CD4-positive, alpha-beta memory T cell (primary cell): ENCODE measurements around the gene BSN. TPM values are rescaled to one million over a fixed set of nuclear protein-coding genes. Genes with fewer than 3 reads are reported as not detected.

ENCODE experiments used
- CTCF ChIA-PET: fragments of 350-600 bp; sonication (Branson Sonifier 250); formaldehyde crosslinking; loops from one replicate; lab custom pipeline; 2021; ENCODE audit warnings: inconsistent platforms; ENCODE audit not compliant: partially characterized antibody; lab: Charles Lee
- POLR2A ChIA-PET: fragments of 350-600 bp; sonication (Branson Sonifier 250); formaldehyde crosslinking; loops from one replicate; lab custom pipeline; 2021; ENCODE audit not compliant: partially characterized antibody; lab: Charles Lee
- DNase-seq, 5 donors: peaks; one replicate each; pipeline versions ENCODE4 v3.0.0 to v3.0.0-alpha.2; 2020 to 2022; ENCODE audit warnings: mixed read lengths in 1 of 5
- H3K27ac ChIP-seq: one replicate; pipeline ENCODE4 v1.7.0; 2013; ENCODE audit warnings: low read depth, low read length
- H3K27me3 ChIP-seq: 2 replicates; pipeline ENCODE4 v1.7.0; 2013; ENCODE audit warnings: mild to moderate bottlenecking, low read length, moderate library complexity; ENCODE audit not compliant: insufficient read depth
- H3K36me3 ChIP-seq: 2 replicates; pipeline ENCODE4 v1.7.0; 2013; ENCODE audit warnings: mild to moderate bottlenecking, low read length, moderate library complexity; ENCODE audit not compliant: insufficient read depth
- H3K4me1 ChIP-seq: 2 replicates; pipeline ENCODE4 v1.7.0; 2013; ENCODE audit warnings: mild to moderate bottlenecking, low read length, moderate library complexity; ENCODE audit not compliant: insufficient read depth
- H3K4me3 ChIP-seq, 2 donors: one replicate each; pipeline ENCODE4 v1.7.0; 2013; ENCODE audit warnings: low read length in 2 of 2, mild to moderate bottlenecking in 1 of 2
- H3K9me3 ChIP-seq, 2 donors: one replicate each; pipeline ENCODE4 v1.7.0; 2013; ENCODE audit warnings: low read length in 2 of 2, control low read depth in 1 of 2; ENCODE audit not compliant: control insufficient read depth in 1 of 2
- H3K27ac Mint-ChIP-seq, 7 donors: one replicate each; pipeline ENCODE4 v1.8.0; 2020 to 2021; ENCODE audit warnings: mixed read lengths in 7 of 7, mild to moderate bottlenecking in 6 of 7, inconsistent platforms in 3 of 7, moderate library complexity in 3 of 7
- H3K27me3 Mint-ChIP-seq, 2 donors: one replicate each; pipeline ENCODE4 v1.8.0; 2020 to 2021; ENCODE audit warnings: mixed read lengths in 2 of 2
- H3K36me3 Mint-ChIP-seq, 2 donors: one replicate each; pipeline ENCODE4 v1.8.0; 2020 to 2021; ENCODE audit warnings: mixed read lengths in 2 of 2, inconsistent platforms in 1 of 2, mild to moderate bottlenecking in 1 of 2
- H3K4me1 Mint-ChIP-seq, 4 donors: one replicate each; pipeline ENCODE4 v1.8.0; 2020 to 2021; ENCODE audit warnings: mixed read lengths in 4 of 4, mild to moderate bottlenecking in 1 of 4
- H3K4me3 Mint-ChIP-seq, 8 donors: one replicate each; pipeline ENCODE4 v1.8.0; 2020 to 2021; ENCODE audit warnings: mixed read lengths in 8 of 8, mild to moderate bottlenecking in 7 of 8, moderate library complexity in 6 of 8, inconsistent platforms in 3 of 8
- H3K9me3 Mint-ChIP-seq, 8 donors: one replicate each; pipeline ENCODE4 v1.8.0; 2020 to 2021; ENCODE audit warnings: mixed read lengths in 8 of 8, mild to moderate bottlenecking in 5 of 8, inconsistent platforms in 3 of 8, moderate library complexity in 1 of 8
- intact Hi-C: fragments of 100-400 bp; cut with micrococcal nuclease; formaldehyde crosslinking; loops from one replicate; pipeline ENCODE4 v1.15.1; 2023
- polyA plus RNA-seq, 2 donors: library from polyadenylated mRNA; unstranded; fragments of 300-500 nt; fragmentation: Illumina TruSeq; gene quantifications; one replicate each; pipeline ENCODE4 v1.2.3, GENCODE V29; 2021
- total RNA-seq, 2 experiments: library from RNA; stranded (reverse); gene quantifications; one replicate each; pipeline ENCODE4 v1.2.3, GENCODE V29; 2021

Gene BSN, protein sequence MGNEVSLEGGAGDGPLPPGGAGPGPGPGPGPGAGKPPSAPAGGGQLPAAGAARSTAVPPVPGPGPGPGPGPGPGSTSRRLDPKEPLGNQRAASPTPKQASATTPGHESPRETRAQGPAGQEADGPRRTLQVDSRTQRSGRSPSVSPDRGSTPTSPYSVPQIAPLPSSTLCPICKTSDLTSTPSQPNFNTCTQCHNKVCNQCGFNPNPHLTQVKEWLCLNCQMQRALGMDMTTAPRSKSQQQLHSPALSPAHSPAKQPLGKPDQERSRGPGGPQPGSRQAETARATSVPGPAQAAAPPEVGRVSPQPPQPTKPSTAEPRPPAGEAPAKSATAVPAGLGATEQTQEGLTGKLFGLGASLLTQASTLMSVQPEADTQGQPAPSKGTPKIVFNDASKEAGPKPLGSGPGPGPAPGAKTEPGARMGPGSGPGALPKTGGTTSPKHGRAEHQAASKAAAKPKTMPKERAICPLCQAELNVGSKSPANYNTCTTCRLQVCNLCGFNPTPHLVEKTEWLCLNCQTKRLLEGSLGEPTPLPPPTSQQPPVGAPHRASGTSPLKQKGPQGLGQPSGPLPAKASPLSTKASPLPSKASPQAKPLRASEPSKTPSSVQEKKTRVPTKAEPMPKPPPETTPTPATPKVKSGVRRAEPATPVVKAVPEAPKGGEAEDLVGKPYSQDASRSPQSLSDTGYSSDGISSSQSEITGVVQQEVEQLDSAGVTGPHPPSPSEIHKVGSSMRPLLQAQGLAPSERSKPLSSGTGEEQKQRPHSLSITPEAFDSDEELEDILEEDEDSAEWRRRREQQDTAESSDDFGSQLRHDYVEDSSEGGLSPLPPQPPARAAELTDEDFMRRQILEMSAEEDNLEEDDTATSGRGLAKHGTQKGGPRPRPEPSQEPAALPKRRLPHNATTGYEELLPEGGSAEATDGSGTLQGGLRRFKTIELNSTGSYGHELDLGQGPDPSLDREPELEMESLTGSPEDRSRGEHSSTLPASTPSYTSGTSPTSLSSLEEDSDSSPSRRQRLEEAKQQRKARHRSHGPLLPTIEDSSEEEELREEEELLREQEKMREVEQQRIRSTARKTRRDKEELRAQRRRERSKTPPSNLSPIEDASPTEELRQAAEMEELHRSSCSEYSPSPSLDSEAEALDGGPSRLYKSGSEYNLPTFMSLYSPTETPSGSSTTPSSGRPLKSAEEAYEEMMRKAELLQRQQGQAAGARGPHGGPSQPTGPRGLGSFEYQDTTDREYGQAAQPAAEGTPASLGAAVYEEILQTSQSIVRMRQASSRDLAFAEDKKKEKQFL (N-terminal part only)
- total RNA-seq: under 1 TPM; 0.06 to 0.15 TPM
- polyA plus RNA-seq: under 1 TPM in 1 of 2 donors, not detected in 1; 0.01 TPM

DNA sequence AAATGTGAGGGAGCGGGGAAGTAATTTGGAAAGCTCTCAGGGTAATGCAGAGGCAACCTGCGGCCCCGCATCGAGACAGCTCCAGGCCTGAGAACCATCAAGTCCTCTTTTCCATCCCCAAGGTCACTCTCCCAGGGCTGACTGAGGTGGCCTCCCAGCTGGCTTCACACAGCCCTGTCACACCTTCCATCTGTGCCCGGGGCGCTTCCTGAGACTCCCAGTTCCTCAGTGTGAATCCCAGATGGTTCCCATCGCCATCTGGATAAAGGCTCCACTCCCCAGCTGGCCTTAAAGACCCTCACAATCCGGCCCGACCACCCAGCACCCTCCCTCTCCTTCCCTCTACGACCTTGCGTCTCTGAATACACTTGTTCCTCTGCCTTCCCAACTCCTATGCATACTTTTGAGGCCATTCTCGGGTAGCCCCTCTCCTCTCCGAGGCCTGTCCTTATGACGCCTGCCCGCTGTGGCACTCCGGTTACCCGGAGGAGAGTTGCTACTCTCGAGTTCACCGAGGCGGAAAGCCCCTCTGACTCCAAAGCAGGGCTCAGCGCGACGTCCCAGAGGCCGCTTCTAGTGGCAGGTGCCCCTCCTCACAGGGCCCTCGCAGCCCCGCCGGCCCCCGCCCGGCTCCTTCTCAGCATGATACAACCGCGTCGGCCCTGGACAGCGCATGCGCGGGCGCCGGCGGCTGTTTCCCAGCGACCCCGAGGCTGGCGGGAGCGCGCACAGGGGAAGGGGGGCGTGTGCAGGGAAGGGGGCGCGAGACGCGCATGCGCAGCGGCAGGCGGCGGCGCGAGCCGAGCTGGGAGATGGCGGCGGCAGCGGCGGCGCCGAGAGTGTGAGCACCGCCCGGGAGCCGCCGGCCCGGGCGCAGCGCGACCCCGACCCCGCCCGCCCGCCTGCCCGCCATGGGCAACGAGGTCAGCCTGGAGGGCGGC is at the start of gene BSN:
BSN (plus strand) TSS at position 786 of the 941 bp plus-strand sequence; CDS start at position 912, 126 bp downstream.
- Mint-ChIP-seq H3K27ac (peak within 1 kb of the TSS; percentile 6 to 88 (median 24)), H3K4me1 (peaks cover 8 to 28% (median 17%) of the 10 kb centered on the region in 4 donors), H3K36me3 (no peaks in the 10 kb centered on the region), H3K27me3 (peaks cover 29 to 51% of the 10 kb centered on the region in 2 donors), H3K9me3 (peaks cover 0 to 11% (median under 1%) of the 10 kb centered on the region in 8 donors), H3K4me3 (peak within 1 kb of the TSS; percentile 80 to 90 (median 83))
- H3K9me3 ChIP-seq: no peaks in the 10 kb centered on the region
- peaks cover 26% of the 10 kb centered on the region for H3K4me1 ChIP-seq
- no peaks in the 10 kb centered on the region for H3K36me3 ChIP-seq
- intact Hi-C loops: no loop called here
- no peak within 1 kb of the TSS for H3K27ac ChIP-seq
- ChIA-PET CTCF (interaction anchor here (1.1 to 6.2 kb wide), 3 partner anchors 14 to 119 kb away, joined by 5 to 31 read pairs (median 30); no protein-coding TSS in a partner anchor), POLR2A (interaction anchor here (0.6 to 1.7 kb wide), 6 partner anchors 13 to 1946 kb away, joined by 3 to 13 read pairs (median 3); partner anchors contain the start of genes DCAF1 and USP19)
- DNase-seq: peak; percentile 80 to 85 (median 82)
- peaks cover 11% of the 10 kb centered on the region for H3K27me3 ChIP-seq
- H3K4me3 ChIP-seq: peak within 1 kb of the TSS in 1 of 2 donors; percentile 63

DNA sequence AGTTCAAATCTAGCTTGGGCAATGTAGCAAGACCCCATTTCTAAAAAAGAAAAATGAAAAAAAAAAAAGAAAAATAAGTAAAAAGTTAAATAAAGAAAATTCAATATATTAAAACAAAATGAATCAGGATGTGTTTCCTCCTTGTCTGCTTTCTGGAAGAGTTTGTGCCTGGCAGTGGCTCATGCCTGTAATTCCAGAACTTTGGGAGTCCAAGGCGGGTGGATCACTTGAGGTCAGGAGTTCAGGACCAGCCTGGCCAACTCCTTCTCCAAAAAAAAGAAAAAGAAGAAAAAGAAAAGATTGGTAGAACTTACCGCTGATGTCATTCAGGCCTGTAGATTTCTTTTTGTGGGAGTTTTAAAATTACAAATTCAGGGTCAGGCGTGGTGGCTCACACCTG is 47.4 kb upstream of the BSN start:
- Mint-ChIP-seq H3K9me3 (no peaks in the 10 kb centered on the region), H3K4me1 (peaks cover 5 to 14% (median 11%) of the 10 kb centered on the region in 4 donors), H3K4me3 (no peak overlapping the region), H3K27ac (no peak overlapping the region), H3K27me3 (no peaks in the 10 kb centered on the region), H3K36me3 (peaks cover 10 to 11% of the 10 kb centered on the region in 2 donors)
- intact Hi-C loops: no loop called here
- no peaks in the 10 kb centered on the region for H3K9me3 ChIP-seq
- H3K36me3 ChIP-seq: peaks cover 17% of the 10 kb centered on the region
- ChIA-PET POLR2A (no interaction called here), CTCF (no interaction called here)
- no peak overlapping the region for H3K4me3 ChIP-seq
- no peaks in the 10 kb centered on the region for H3K27me3 ChIP-seq
- no peak overlapping the region for H3K27ac ChIP-seq
- DNase-seq: no peak
- no peaks in the 10 kb centered on the region for H3K4me1 ChIP-seq

DNA sequence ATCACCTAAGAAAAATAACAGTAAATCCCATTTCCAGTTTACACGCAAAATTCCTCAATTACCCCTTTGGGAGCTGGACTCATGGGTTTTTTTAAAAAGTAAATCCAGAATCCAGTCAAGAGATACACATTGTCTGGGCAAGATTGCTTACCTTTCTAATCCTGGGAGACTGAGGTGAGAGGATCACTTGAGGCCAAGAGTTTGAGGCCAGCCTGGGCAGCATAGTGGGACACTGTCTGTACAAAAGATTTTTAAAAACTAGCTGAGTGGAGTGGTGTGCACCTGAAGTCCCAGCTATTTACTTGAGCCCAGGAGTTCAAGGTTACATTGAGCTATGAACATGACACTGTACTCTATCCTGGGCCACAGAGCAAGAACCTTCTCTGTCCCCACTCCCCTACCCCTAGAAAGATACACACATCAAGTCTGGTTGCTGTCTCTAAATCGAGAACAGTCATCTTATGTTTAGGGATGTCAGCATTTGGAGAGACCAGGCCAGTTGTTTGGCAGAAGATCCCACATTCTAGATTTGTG is 45.2 kb upstream of the BSN start:
- H3K27ac Mint-ChIP-seq: peak overlapping the region in 1 of 7 donors; percentile 6
- ChIA-PET POLR2A (no interaction called here), CTCF (interaction anchor here (0.6 kb wide), 1 partner anchor 28 kb away, joined by 3 read pairs; no protein-coding TSS in a partner anchor)
- no peak for DNase-seq
- H3K4me1 ChIP-seq: no peaks in the 10 kb centered on the region
- H3K27ac ChIP-seq: no peak overlapping the region
- intact Hi-C loops: no loop called here
- peaks cover 21% of the 10 kb centered on the region for H3K36me3 ChIP-seq
- no peaks in the 10 kb centered on the region for H3K27me3 Mint-ChIP-seq
- H3K36me3 Mint-ChIP-seq: peaks cover 22% of the 10 kb centered on the region in 2 donors
- no peak overlapping the region for H3K4me3 Mint-ChIP-seq
- H3K4me1 Mint-ChIP-seq: peaks cover 0 to 8% (median 3%) of the 10 kb centered on the region in 4 donors
- no peaks in the 10 kb centered on the region for H3K9me3 ChIP-seq
- no peaks in the 10 kb centered on the region for H3K27me3 ChIP-seq
- H3K4me3 ChIP-seq: no peak overlapping the region
- no peaks in the 10 kb centered on the region for H3K9me3 Mint-ChIP-seq

DNA sequence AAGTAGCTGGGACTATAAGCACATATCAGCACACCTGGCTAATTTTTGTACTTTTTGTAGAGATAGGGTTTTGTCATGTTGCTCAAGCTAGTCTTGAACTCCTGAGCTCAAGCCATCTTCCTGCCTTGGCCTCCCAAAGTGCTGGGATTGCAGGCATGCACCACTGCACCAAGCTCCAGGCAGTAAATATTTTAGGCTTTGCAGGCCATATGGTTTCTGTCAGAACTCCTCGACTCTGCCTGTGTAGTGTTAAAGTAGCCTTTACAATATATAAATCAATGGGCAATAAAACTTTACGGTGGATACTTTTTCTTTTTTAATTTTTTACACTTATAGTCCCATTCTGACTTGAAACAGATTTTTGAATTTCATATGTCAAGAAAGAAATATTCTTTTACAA is 42.6 kb upstream of the BSN start:
- Histone ChIP-seq H3K27ac (no peak overlapping the region), H3K36me3 (peaks cover 27% of the 10 kb centered on the region), H3K27me3 (no peaks in the 10 kb centered on the region), H3K4me3 (no peak overlapping the region), H3K4me1 (no peaks in the 10 kb centered on the region), H3K9me3 (no peaks in the 10 kb centered on the region)
- no peak overlapping the region for H3K27ac Mint-ChIP-seq
- no peak overlapping the region for H3K4me3 Mint-ChIP-seq
- no peaks in the 10 kb centered on the region for H3K27me3 Mint-ChIP-seq
- DNase-seq: no peak
- ChIA-PET CTCF (no interaction called here), POLR2A (no interaction called here)
- peaks cover 35 to 46% of the 10 kb centered on the region in 2 donors for H3K36me3 Mint-ChIP-seq
- H3K9me3 Mint-ChIP-seq: no peaks in the 10 kb centered on the region
- H3K4me1 Mint-ChIP-seq: peaks cover 0 to 15% (median 5%) of the 10 kb centered on the region in 4 donors
- intact Hi-C loops: no loop called here

DNA sequence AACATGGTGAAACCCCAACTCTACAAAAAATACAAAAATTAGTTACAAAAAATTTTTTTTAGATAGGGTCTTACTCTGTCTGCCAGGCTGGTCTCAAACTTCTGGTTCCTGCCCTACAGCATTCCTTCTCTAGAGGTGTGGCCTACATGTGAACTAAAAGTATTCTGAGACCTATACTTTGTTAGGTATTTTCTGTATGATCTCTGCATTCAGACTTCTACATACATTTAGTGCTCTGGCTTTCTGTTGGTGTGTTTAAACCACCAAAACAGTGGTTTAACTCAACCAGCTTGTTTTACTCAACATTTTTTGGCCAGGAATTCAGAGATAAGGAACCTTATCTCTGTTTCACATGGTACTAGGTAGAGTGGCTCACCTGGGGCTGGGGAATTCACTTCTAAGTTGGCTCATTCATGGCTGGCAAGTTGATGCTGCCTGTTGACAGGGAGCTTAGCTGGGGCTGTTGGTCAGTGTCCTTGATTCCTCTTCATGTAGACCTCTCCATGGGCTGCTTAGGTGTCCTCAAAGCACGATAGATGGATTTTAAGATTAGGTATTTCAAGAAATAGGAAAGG is 41.4 kb upstream of the BSN start:
- no peaks in the 10 kb centered on the region for H3K27me3 ChIP-seq
- no peak overlapping the region for H3K27ac ChIP-seq
- no peak overlapping the region for H3K4me3 ChIP-seq
- H3K4me1 Mint-ChIP-seq: peaks cover 3 to 20% (median 7%) of the 10 kb centered on the region in 4 donors
- H3K36me3 ChIP-seq: peaks cover 32% of the 10 kb centered on the region
- H3K27me3 Mint-ChIP-seq: no peaks in the 10 kb centered on the region
- DNase-seq: no peak
- no peaks in the 10 kb centered on the region for H3K9me3 Mint-ChIP-seq
- intact Hi-C loops: no loop called here
- H3K9me3 ChIP-seq: no peaks in the 10 kb centered on the region
- H3K4me3 Mint-ChIP-seq: no peak overlapping the region
- POLR2A ChIA-PET: no interaction called here
- peaks cover 43 to 54% of the 10 kb centered on the region in 2 donors for H3K36me3 Mint-ChIP-seq
- CTCF ChIA-PET: interaction anchor here (0.6 to 1.3 kb wide), 3 partner anchors 157 to 1278 kb away, joined by 3 to 4 read pairs (median 3); partner anchors contain the start of gene KLHDC8B
- peak overlapping the region in 1 of 7 donors; percentile 37 for H3K27ac Mint-ChIP-seq
- no peaks in the 10 kb centered on the region for H3K4me1 ChIP-seq
